GM12864 (cell line): ENCODE measurements around the gene GRIA4.

Experiments
- DNase-seq: peaks from one replicate; pipeline ENCODE4 v3.0.0-alpha.2; 2011; ENCODE audit warnings: low read depth
- H3K4me3 ChIP-seq: 2 replicates; pipeline ENCODE4 v1.5.1; 2011; ENCODE audit warnings: mild to moderate bottlenecking, low read depth, low read length, control low read depth
- CTCF ChIP-seq: IDR thresholded peaks from 2 replicates; pipeline ENCODE4 v1.5.1; 2011; ENCODE audit warnings: low read depth, mild to moderate bottlenecking, moderate library complexity, low read length, control low read depth, inconsistent platforms; ENCODE audit errors: missing control alignments

The GRIA4 gene

GRCh38 chr11:105918600-105918999 lies 308.7 kb downstream of the GRIA4 start:
- DNase-seq, result no peak
- no peak for TF ChIP-seq CTCF
- H3K4me3 ChIP-seq, result no peak overlapping the region

GRCh38 chr11:105923252-105923651 lies 313.4 kb downstream of the GRIA4 start:
- no peak overlapping the region for H3K4me3 ChIP-seq
- no peak for DNase-seq
- TF ChIP-seq CTCF, result no peak

GRCh38 chr11:105923807-105924206 lies 313.9 kb downstream of the GRIA4 start:
- H3K4me3 ChIP-seq, result no peak overlapping the region
- TF ChIP-seq CTCF, result no peak
- no peak for DNase-seq

GRCh38 chr11:105929084-105929955 lies 319.4 kb downstream of the GRIA4 start:
- no peak for DNase-seq
- no peak for TF ChIP-seq CTCF
- no peak overlapping the region for H3K4me3 ChIP-seq

- no peak overlapping the region for H3K4me3 ChIP-seq
- no peak for TF ChIP-seq CTCF
- DNase-seq, result no peak
Measured at GRCh38 chr11:105933695-105934094, 323.8 kb downstream of the GRIA4 start.

GRCh38 chr11:105935791-105936190 lies 325.9 kb downstream of the GRIA4 start:
- DNase-seq, result no peak
- TF ChIP-seq CTCF, result no peak
- H3K4me3 ChIP-seq, result no peak overlapping the region

- DNase-seq, result no peak
- no peak for TF ChIP-seq CTCF
- no peak overlapping the region for H3K4me3 ChIP-seq
Measured at GRCh38 chr11:105937331-105937730, 327.5 kb downstream of the GRIA4 start.
